Activated CD4-positive, alpha-beta T cell treated with anti-CD3 and anti-CD28 coated beads, Interleukin-2, amount 50 U/mL, for 16 hours (primary cell): ENCODE results near the gene CSRNP3.
"Not testable (repeated sequence)": the region's sequence is repeated elsewhere in the genome, so short reads cannot be mapped to it uniquely, and the experiment has no call there.

Experiments used
- DNase-seq: peaks from one replicate; pipeline ENCODE4 v3.0.0-alpha.2; 2020

Gene CSRNP3

DNA sequence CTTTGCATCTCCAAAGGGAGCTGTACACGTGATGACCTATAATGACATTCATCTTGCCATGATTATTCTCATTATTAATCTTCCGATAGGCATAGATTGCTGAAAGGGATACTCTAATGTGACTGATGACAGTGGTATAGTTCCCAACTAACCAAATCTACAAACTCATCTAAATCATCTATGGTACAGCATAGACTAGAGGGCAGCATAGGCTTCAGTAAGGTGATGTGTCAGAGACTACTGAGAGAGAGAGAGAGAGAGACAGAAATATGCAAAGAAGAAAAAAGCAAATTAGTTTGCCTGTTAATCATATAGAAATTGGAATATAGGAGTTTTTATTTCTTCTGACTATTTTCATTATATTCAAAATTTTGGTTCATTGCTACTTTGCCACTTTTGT lies 89.3 kb downstream of the CSRNP3 start:
- no peak for DNase-seq

DNA sequence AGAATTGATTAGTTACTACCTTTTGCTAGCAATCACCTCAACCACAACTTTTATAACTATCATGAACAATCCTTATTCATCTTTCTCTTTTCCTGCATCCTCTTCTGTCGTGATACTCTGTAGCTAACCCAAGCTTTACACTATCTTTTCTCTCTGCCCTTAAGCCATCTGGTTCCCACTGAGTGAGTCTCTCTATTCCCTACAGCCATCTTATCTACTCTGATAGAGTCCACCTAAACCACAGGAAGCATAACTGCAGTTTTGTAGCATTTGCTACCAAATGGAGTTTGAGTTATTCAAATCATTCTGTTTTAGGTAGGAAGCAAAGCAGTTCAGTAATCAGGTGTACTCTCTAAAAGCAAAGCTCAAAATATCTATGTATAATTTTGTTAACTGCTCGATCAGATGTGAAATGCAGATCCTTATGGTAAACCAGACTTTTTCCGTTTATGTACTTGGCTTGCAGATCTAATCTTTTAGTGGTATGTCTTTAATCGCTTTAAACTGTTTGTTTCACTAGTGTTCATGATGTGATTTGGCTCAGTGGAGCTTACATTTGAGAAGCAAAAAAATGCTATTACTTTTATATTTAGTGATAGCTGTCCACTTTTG lies 91.0 kb downstream of the CSRNP3 start:
- DNase-seq, result no peak

DNA sequence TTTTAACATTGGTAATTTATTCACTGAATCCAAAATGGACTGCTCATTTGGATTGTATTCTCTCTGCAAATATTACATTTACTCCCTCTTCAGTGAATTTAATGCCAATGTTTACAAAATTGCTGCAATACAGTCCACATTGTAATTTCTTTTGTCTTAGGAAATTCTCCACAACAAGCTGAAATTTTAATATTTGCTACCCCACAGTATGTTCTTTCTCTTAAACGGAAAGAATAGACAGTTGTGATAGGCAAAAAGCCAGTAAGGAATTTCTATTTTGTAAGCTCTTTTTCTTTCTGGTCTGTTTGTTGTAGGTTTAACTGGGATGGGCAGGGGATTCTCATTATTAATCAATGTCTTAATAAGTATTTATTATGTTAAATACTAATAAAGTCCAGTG lies 92.0 kb downstream of the CSRNP3 start:
- no peak for DNase-seq

DNA sequence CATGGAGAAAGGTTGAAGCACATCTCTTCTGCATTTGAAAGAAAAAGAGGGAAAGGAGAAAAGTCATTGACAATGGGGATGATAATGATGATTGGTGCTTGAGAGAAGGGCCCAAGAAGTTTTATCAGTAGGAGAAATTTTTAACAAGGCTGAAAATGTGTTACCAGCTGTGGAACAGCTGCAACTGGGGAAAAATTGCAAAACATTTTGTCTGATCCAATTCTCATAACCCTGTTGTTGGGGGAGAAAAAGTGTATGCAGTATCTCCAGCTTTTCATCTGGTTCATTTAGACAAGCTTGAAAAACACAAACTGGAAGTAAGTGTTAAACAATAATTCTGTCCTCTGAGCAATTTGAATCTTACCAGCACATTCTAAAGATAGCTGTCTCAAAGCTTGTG lies 92.7 kb downstream of the CSRNP3 start:
- no peak for DNase-seq

DNA sequence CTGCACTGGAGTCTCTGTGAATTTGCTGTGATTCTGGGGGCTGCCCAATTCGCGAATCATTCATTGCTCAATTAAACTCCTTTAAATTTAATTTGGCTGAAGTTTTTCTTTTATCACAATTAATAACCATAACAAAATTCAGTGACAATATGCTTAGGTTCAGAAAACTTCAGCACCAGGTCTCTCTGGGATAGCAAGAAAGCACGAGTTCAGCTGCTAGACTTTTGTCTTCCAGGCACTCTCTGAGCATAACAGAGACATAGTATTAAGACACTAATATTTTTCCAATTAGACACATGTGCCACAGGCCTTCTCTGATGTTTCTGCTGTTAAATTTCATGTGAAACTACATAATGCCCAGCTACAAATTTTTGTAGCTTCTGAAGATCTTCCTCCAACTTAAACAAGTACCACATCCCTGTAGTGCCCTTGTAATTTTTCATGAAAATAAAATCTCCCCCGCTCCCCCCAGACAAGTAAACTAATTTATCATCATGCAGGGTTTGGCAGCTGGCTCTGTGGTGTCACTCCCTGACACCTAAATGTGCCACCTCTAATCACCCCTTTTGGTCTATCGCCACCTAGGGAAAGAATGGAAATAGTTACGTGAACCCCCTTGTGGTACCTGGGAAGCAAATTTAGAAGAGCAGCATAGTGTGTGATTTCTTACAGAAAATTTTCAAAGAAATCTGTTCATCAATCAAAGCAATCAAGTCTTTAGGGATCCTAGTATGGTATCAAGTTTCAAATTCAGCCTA lies 94.1 kb downstream of the CSRNP3 start:
- peak; percentile 12 for DNase-seq

DNA sequence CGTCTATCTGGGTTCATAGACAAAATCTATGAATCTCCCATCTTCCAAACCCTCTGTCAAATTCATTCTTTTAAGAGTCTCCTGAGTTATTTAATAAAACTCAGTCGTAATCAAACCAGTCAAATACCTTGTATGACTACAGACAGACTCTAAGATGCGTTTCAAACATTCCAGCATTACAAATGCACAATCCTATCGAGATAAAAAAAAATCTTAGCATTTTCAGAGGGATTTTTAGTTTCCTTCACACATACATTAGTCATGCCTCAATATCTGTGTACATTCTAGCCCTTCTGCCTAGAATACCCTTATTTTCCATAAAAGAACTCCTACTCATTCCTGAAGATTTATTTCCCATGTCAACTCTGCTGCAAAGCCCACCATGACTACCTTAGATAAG lies 96.5 kb downstream of the CSRNP3 start:
- DNase-seq, result no peak

DNA sequence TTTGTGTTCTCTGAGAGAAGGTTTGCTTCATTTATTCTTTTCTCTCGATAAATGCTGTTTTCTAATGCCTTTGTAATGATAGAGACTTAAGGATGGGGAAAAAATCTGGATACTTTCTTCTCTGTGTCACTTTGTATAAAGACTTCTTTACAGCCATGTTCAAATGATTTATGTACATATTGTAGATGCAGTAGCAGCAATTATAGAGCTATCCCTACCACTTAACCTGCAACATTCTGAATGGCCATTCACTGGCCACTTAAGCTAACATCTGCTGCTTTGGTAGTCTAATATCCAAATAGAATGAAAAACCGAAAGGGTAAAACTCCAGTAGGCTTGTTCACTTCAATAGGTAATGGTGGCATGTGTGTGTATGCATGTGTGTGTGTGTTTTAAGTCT lies 97.8 kb downstream of the CSRNP3 start:
- DNase-seq, result no peak

DNA sequence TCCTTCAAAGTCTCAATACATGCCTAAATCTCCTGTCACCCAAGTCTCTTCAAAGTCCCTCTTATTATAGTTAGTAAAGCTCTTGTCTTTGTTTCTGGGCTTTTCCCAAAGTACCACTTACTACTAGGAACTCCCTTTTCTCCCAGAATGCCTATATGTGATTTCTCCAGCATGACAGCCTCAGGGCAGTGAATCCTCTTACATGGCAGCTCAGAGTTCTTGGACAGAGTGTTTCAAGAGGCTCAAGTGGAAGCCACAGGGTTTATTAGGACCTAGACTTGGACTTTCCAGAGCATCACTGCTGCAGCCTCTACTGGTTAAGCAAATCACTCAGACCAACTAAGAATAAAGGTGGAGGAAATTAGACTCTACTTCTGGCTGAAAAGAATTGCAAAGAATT lies 98.9 kb downstream of the CSRNP3 start:
- DNase-seq, result no peak

DNA sequence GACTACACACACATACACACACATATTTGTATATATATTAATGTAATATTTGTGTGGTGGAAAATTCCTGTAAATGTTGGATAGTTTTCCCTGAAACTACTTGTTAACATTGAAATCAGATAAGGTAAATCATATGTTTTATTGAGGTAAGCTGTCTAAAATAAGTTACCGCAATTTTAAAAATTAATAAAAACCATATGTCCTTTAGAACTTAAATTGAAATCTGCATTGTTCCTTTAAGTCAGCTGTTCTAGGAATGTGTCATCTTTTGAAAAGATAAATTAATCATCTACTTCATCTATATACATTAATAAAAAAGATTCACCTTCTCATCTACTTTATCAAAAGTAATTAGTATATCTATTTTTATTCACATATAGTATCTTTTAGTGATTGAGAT lies 102.0 kb downstream of the CSRNP3 start:
- no peak for DNase-seq

DNA sequence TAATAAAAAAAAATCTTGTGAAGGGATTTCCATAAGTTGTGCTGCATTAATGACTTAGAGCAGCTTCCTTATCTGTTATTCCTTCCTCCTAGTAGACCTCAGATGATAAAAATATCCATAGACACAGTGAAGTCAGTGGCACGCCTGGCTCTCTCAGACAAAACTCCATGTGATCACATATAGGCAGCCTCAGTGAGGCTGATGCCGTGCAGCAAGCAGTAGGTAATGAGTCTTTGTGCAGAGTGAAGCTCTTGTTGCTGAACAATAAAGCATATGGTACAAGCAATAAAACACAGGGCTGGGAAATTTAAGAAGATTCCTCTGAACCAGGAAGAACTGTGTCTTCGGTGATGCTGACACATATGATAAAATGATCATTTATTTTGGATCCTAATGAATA lies 102.7 kb downstream of the CSRNP3 start:
- no peak for DNase-seq

DNA sequence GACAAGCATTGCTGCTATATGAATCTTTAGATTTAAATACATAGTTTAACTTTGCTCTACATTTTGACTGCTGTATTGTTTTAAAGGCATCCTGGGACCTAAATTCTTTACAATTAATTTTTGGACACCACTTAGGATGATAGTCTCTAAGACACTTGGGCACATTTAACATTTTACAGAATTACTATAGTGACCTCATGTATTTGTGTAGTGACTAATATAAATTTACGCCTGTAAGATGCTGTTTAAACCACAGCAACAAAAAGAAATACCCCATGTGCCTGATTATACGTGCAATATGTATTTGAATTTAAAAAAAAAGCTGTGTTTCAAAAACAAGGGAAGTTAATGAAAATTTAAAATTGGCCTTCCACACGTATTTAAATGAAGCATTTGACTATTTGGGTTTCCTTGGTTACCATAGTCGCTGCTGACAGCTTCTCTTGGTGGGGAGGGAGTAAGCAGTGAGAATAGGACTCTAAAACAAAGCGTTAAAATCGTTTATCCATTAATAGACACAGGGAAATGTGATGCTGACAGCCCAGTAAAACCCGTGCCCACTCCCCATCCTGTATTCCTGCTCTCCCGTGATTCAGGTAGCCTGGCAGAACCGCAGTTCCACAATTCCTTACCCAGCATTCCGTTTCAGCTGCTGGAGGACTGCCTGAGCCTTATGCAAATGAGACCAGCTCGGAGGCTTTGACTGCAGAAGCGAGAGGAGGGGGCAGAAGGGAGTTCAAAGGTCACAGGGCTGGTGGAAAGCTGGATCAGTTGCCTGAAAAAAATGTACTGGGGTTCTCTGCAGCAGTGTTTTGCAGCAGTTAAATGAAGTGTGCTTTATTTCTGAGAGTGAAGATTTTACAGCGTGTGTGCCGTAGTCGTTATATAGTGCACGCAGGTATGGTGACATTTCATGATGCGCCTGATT lies 104.3 kb downstream of the CSRNP3 start:
- DNase-seq, result no peak

DNA sequence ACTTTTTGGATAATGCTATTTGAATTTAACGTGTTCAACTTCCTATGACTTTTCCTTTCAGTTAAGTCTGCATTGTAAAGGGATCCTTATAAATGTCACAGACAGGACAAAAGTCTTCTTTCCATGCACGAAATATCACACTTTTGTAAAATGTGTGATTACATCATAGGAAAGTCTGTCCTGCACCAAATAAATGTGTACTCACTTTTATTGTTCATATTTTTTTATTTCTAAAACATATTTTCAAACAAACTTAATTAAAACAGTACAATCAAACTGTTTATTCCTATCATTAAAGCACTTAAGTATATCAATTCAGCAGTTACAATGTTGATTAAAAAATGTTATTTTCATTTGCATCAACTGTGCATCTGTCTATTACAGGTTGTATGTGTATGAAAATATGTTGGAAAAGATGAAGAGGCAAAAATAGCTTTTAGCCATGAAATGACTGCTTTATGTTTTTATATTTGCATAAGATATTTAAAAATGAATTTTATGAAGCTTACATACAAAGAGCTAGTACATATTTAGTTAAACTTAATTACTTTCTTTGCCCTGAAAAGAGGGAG lies 105.6 kb downstream of the CSRNP3 start:
- no peak for DNase-seq

DNA sequence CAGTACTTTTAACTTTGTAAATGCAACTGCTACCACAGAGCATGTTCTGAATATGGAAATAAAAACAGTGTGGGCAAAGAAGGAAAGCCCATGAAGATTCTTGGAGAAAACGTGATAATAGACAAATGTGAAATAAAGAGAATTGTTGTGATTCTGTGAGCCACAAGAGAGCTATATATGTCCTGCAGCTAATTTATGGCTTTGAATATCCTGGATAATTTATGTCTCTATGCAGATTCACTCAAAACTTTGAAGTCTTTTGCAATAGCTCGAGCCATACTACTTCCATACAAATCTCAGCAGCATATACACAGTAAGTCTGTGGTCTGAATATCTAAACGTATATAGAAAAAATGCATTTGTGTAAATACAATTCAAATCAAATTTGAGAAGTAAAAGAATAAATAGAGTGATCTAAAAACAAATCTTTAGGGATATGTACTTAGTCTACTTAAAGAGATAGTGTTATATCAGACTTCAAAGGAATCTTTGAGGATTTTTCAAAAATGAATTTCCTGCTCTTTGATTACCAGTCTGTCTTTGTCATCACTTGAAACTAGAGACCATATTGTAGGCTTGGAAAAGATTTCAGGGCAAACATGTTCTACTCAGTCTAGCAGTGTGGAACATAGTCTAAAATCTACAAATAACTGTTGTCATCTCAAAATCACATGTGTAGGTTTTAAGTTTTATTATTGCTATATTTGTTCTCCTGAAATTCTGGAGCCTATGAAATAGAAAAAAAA lies 107.1 kb downstream of the CSRNP3 start:
- DNase-seq, result no peak

DNA sequence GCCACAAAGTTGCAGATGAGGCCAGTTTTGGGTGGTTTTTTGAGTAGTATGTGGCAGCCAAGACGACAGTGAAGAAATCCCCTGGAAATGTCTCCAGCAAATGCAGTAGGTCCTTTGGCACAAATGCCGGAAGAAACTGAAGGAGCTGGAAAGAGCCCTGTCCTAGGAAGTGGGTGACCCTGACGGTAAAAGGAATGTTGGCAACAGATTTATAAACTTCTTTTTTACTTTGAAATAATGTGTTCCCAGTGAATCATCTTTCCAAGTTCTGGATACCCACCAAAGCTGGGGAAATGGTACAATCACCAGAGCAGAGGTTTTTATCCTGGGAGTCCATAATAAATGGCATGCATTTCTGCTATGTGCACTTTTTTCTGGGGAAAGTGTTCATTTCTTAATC lies 112.9 kb downstream of the CSRNP3 start:
- no peak for DNase-seq

DNA sequence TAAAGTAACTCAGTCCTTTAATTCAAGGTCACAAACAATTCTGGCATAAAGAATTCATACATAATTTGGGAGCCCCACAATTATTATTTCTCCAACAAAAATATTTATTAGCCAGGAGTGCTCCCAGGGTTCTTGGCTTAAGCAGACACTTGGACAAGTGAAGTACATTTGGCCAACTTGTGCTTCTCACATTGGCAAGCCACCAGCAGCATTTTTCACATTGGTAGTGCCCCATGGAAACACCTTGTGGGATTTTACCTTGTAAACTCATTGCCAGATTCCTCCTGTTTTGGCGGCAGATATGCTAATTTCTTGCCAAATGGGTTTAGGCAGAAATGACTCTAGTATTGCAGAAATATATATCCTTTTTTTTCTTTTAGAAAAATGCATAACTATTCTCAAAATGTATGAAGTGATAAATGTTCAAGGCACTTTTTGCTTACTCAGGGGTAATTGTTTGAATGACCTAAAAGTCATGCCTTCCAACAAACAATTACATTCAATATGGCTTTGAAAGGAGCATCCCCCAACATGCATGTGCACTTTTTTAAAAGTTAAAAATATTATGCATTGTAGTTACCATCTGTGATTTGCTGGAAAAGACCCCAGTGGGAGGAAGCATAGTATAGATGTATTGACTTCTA lies 113.5 kb downstream of the CSRNP3 start:
- DNase-seq, result no peak

DNA sequence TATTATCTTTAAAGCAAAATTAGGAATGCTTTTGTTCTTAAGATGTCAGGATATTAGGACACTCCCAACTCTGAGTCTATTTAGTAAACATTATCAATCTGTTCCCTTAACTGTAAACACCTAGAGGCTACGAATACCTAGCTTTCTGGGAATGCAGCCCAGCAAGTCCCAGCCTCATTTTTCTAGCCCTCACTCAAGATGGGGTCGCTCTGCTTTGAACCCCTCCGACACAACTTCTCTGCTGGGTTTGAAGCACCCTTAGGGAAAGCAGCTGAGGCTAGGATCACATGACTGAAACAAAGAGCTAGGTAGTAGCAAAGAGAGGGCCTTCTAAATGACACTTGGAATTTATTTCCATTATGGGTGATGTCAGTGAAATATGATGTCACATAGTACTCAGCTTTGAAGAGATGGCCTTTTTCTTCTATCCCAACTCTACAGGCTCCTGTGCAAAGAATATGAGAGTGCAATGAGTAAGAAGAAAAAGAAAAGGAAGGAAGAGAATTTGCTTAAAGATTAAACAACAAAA lies 114.7 kb downstream of the CSRNP3 start:
- no peak for DNase-seq

DNA sequence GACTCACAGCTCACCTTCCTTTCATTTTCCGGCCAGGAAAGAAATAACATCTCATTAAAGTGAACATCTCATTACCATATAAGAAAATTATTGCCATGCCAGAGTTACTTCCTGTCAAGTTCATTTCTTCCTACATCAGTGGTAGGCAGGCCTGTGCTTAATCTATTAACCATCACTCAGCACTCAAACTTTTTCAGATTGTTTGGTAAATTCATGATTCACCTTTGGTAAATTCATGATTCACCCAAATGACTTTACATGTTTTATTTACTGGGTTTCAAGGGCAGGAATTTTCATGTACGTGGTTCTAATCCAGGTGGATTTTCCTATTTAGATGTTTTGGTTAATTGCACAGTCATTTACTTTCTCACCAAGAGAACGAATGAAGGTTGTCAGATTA lies 116.5 kb downstream of the CSRNP3 start:
- DNase-seq, result no peak

DNA sequence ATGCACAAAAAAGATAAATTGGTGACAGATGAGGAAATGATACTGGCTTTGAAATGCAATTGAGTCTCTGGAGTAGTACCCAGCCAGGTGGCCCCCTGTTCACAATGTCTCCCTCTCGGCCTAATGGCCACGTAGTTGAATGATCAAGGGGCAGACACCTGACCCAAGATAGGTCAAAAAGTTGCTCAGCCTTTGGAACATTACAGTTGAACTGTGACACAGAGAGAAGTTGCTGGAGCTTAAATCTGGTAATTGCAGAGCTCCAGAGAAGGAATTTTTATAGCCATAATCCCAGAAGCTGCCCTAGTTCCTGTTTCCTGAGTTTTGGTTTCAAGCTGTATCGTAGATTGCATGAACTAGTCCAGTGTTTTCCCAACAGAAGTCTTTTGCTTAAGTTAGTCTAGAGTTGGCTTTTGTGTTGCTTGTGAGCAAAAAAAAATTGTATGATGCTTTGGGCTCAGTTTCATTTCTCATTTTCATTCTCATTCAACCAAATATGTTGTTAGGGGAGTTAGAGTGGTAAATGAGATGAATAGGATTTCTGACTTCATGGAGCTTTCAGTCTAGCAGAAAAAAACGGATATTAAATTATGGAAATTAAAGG lies 117.9 kb downstream of the CSRNP3 start:
- no peak for DNase-seq

DNA sequence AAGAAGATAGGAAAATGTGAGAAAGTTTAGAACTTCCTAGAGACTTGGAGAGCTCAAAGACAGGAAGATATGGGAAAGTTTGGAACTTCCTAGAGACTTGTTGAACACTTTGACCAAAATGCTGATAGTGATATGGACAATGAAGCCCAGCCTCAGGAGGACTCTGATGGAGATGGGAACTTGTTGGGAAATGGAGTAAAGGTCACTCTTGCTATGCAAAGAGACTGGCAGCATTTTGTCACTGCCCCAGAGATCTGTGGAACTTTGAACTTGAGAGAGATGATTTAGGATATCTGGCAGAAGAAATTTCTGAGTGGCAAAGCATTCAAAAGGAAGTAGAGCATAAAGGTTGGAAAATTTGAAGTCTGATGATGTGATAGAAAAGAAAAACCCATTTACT lies 121.5 kb downstream of the CSRNP3 start:
- DNase-seq, result not testable (repeated sequence)

DNA sequence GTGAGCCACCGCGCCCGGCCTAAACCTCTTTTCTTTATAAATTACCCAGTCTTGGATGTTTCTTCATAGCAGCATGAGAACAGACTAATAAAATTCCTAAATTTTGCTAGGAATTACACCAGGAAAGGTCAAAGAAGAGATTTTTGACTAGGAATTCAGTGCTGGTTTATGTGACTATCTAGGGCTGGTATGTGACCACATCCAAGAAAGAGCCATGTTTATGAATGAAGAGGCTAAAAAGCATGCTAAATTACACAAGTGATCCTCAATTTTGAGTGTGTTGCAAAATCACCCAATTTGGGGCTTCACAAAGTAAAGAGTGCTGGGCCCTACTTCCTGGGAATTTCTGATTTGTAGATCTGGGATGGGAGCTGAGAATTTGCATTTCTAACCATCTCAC lies 123.6 kb downstream of the CSRNP3 start:
- no peak for DNase-seq

DNA sequence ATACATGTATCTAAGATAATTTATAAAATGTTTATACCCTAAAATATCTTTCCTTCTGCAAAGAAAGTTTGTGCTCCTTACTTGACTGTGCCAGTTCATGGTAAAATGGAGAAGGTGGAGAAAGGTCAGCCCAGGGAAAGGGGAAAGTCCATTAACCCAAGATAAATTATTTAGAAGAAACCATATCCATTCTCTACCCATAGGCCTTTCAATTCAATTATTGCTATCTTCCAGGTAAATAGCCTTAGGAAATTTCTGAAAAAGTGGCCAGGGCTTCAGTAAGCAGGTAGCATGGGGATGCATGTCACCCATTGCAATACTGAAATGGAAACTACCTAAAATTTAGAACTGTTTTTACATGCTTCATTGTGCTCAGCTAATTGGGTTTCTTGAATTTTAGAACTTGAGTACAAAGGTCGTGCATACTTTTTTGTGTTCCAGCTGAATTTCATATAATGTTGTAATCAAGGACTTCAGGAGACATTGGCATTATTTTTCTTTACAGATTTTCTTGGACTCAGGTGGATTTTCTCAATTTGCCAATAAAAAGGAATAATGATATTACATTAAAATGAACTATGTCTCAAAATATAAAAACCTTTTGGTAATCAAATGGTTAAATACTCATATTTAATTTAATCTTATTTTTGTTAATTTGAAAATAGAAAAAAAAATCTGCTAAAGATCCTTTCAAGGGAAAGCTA lies 124.9 kb downstream of the CSRNP3 start:
- no peak for DNase-seq
